GM23338 (cell line): ENCODE measurements around the gene MYO5B. TPM values are rescaled to one million over a fixed set of nuclear protein-coding genes. Genes with fewer than 3 reads are reported as not detected.

Experiments used
- ATAC-seq: fragments of 200-7000 bp; cut with Tn5 transposase; 3 replicates; pipeline ENCODE4 v1.9.1; 2020
- DNase-seq: peaks from one replicate; pipeline ENCODE4 v3.0.0-alpha.2; 2015; ENCODE audit warnings: low spot score
- H2AFZ ChIP-seq: fragments of 200-600 bp; sonication (generic); 2 replicates; pipeline ENCODE4 v1.8.0; 2016; ENCODE audit warnings: antibody characterized with exemption, mild to moderate bottlenecking, moderate library complexity
- H3F3A ChIP-seq: fragments of 200-600 bp; sonication (generic); replicated peaks from 2 replicates; pipeline ENCODE4 v1.8.0; 2017; ENCODE audit warnings: antibody characterized with exemption, mixed run types, low read depth
- H3K27ac ChIP-seq: fragments of 200-600 bp; sonication (generic); 2 replicates; pipeline ENCODE4 v1.6.1; 2016; ENCODE audit warnings: low read depth
- H3K27me3 ChIP-seq: fragments of 200-600 bp; sonication (generic); 2 replicates; pipeline ENCODE4 v1.8.0; 2016; ENCODE audit warnings: mild to moderate bottlenecking, mixed run types, moderate library complexity; ENCODE audit not compliant: insufficient read depth
- H3K36me3 ChIP-seq: fragments of 200-600 bp; sonication (generic); 2 replicates; pipeline ENCODE4 v1.8.0; 2016; ENCODE audit warnings: mild to moderate bottlenecking; ENCODE audit not compliant: insufficient read depth
- H3K4me1 ChIP-seq: fragments of 200-600 bp; sonication (generic); 2 replicates; pipeline ENCODE4 v1.8.0; 2016; ENCODE audit warnings: mild to moderate bottlenecking, moderate library complexity; ENCODE audit not compliant: insufficient read depth
- H3K4me2 ChIP-seq: fragments of 200-600 bp; sonication (generic); 2 replicates; pipeline ENCODE4 v1.7.1; 2017; ENCODE audit warnings: mixed run types
- H3K4me3 ChIP-seq: fragments of 200-600 bp; sonication (generic); 2 replicates; pipeline ENCODE4 v1.6.1; 2016; ENCODE audit warnings: mixed run types
- H3K79me2 ChIP-seq: fragments of 200-600 bp; sonication (generic); replicated peaks from 2 replicates; pipeline ENCODE4 v1.8.0; 2017; ENCODE audit warnings: mild to moderate bottlenecking; ENCODE audit not compliant: insufficient read depth
- H3K9me2 ChIP-seq: fragments of 200-600 bp; sonication (generic); 2 replicates; pipeline ENCODE4 v1.8.0; 2017; ENCODE audit not compliant: insufficient read depth
- H4K20me1 ChIP-seq: fragments of 200-600 bp; sonication (generic); replicated peaks from 2 replicates; pipeline ENCODE4 v1.8.0; 2017; ENCODE audit warnings: mild to moderate bottlenecking; ENCODE audit not compliant: insufficient read depth
- H3K27ac Mint-ChIP-seq: 2 replicates; pipeline ENCODE4 v1.8.0; 2020; ENCODE audit warnings: inconsistent platforms, mild to moderate bottlenecking, moderate library complexity, mixed read lengths
- H3K27me3 Mint-ChIP-seq: 3 replicates; pipeline ENCODE4 v1.8.0; 2022; ENCODE audit warnings: low read depth, mild to moderate bottlenecking, moderate library complexity, mixed read lengths, inconsistent platforms; ENCODE audit not compliant: insufficient read depth, poor library complexity
- H3K36me3 Mint-ChIP-seq: 3 replicates; pipeline ENCODE4 v1.8.0; 2021; ENCODE audit warnings: low read depth, mild to moderate bottlenecking, inconsistent platforms, moderate library complexity, mixed read lengths
- H3K4me1 Mint-ChIP-seq: 3 replicates; pipeline ENCODE4 v1.8.0; 2020; ENCODE audit warnings: mild to moderate bottlenecking, inconsistent platforms, mixed read lengths
- H3K4me3 Mint-ChIP-seq: 3 replicates; pipeline ENCODE4 v1.8.0; 2021; ENCODE audit warnings: moderate library complexity, mild to moderate bottlenecking, inconsistent platforms, mixed read lengths
- H3K9me3 Mint-ChIP-seq: 3 replicates; pipeline ENCODE4 v1.8.0; 2020; ENCODE audit warnings: moderate library complexity, mild to moderate bottlenecking, inconsistent platforms, mixed read lengths
- CREB1 ChIP-seq: fragments of 250-450 bp; sonication (Bioruptor Pico); IDR thresholded peaks from 2 replicates; pipeline ENCODE4 v1.5.0; 2020; ENCODE audit warnings: low read depth, mild to moderate bottlenecking, moderate library complexity
- ETS1 ChIP-seq: IDR thresholded peaks from 2 replicates; pipeline ENCODE4 v1.6.1; 2016; ENCODE audit warnings: antibody characterized with exemption
- EZH2phosphoT487 ChIP-seq: fragments of 200-600 bp; sonication (generic); IDR thresholded peaks from one replicate; pipeline ENCODE4 v1.8.1; 2018; ENCODE audit warnings: antibody characterized with exemption; ENCODE audit not compliant: unreplicated experiment
- JUNB ChIP-seq: IDR thresholded peaks from one replicate; pipeline ENCODE4 v1.6.1; 2016; ENCODE audit warnings: antibody characterized with exemption; ENCODE audit not compliant: unreplicated experiment
- POLR2AphosphoS5 ChIP-seq: IDR thresholded peaks from 2 replicates; pipeline ENCODE4 v1.6.1; 2016; ENCODE audit warnings: antibody characterized with exemption, low read depth
- ZNF331 ChIP-seq: fragments of 250-450 bp; sonication (Bioruptor Pico); IDR thresholded peaks from 2 replicates; pipeline ENCODE4 v1.5.0; 2020; ENCODE audit warnings: low read depth, mild to moderate bottlenecking, moderate library complexity
- ZNF462 ChIP-seq: fragments of 250-450 bp; sonication (Bioruptor Pico); IDR thresholded peaks from 2 replicates; pipeline ENCODE4 v1.5.0; 2020; ENCODE audit warnings: mild to moderate bottlenecking, moderate library complexity
- polyA plus RNA-seq: library from polyadenylated mRNA; unstranded; fragments of >200 nt; fragmentation: Nextera tagmentation; extraction: Ambion mirVana; gene quantifications from 2 replicates; pipeline ENCODE4 v1.2.1, GENCODE V29; 2016
- total RNA-seq: library from RNA; depleted of rRNA; stranded (reverse); fragments of >200 nt; shearing (Covaris generic); gene quantifications from 2 replicates; pipeline ENCODE4 v1.2.3, GENCODE V29; 2014
- TF ChIP-seq, protein P1 (sequence below), 2 experiments: fragments of 200-600 bp in 1 of 2; sonication (generic) in 1 of 2; conservative IDR thresholded peaks; 2 replicates each; pipeline versions ENCODE4 v1.5.1 to v1.6.1; 2016 to 2017; ENCODE audit warnings: antibody characterized with exemption in 2 of 2, low read depth in 2 of 2, mild to moderate bottlenecking in 2 of 2, moderate library complexity in 1 of 2

MYO5B gene
- total and polyA plus RNA-seq, 2 experiments from 2014 or later: 3.2 to 19.1 TPM

DNA sequence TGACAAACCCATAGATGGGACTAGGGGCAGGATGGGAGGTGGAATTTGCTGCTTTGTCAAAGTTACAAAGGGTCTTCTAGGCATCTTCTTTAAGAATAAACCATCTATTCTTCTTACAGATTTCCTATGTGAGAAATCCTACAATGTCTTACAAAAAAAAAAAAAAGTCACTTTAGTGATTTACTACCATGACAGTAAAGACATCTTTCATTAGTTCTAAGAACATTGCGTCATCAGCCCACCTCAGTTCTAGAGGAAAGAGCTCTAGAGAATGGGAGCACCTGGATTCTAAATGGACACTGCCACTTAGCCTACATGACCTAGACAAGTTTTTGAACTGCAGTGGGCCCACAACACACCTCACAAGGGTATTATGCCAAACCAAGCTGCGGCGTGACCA is 172.0 kb downstream of the MYO5B start (continued):
- no peak for TF ChIP-seq ZNF462 (CRISPR knock-in tag)
- TF ChIP-seq CREB1 (CRISPR knock-in tag): no peak
- no peak for TF ChIP-seq EZH2phosphoT487
- TF ChIP-seq ZNF331 (CRISPR knock-in tag): no peak
- no peak for TF ChIP-seq POLR2AphosphoS5
- no peak for TF ChIP-seq ETS1

GRCh38 chr18:50014606-50015005 is 180.3 kb downstream of the MYO5B start:
- Histone ChIP-seq H3K9me2 (no peaks in the 10 kb centered on the region), H4K20me1 (no peaks in the 10 kb centered on the region), H3K79me2 (no peaks in the 10 kb centered on the region), H3K4me2 (no peak overlapping the region), H3K4me3 (no peak overlapping the region), H2AFZ (no peak overlapping the region), H3K36me3 (no peaks in the 10 kb centered on the region), H3K27ac (no peak overlapping the region), H3K4me1 (no peaks in the 10 kb centered on the region), H3K27me3 (no peaks in the 10 kb centered on the region), H3F3A (no peaks in the 10 kb centered on the region)
- no peak overlapping the region for H3K4me3 Mint-ChIP-seq
- no peak for DNase-seq
- H3K36me3 Mint-ChIP-seq: no peaks in the 10 kb centered on the region
- no peaks in the 10 kb centered on the region for H3K9me3 Mint-ChIP-seq
- ATAC-seq: no peak
- no peak overlapping the region for H3K27ac Mint-ChIP-seq
- H3K27me3 Mint-ChIP-seq: no peaks in the 10 kb centered on the region
- H3K4me1 Mint-ChIP-seq: no peaks in the 10 kb centered on the region; the same call in 1 of the 3 replicates
- TF ChIP-seq CREB1 (CRISPR knock-in tag) (no peak), POLR2AphosphoS5 (no peak), JUNB (no peak), ZNF331 (CRISPR knock-in tag) (no peak)
- TF ChIP-seq, protein P1, sequence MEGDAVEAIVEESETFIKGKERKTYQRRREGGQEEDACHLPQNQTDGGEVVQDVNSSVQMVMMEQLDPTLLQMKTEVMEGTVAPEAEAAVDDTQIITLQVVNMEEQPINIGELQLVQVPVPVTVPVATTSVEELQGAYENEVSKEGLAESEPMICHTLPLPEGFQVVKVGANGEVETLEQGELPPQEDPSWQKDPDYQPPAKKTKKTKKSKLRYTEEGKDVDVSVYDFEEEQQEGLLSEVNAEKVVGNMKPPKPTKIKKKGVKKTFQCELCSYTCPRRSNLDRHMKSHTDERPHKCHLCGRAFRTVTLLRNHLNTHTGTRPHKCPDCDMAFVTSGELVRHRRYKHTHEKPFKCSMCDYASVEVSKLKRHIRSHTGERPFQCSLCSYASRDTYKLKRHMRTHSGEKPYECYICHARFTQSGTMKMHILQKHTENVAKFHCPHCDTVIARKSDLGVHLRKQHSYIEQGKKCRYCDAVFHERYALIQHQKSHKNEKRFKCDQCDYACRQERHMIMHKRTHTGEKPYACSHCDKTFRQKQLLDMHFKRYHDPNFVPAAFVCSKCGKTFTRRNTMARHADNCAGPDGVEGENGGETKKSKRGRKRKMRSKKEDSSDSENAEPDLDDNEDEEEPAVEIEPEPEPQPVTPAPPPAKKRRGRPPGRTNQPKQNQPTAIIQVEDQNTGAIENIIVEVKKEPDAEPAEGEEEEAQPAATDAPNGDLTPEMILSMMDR (conservative IDR thresholded peaks at IDR 0.05; ENCODE audit: low read depth in 2 of 2): no peak
